Measurements from ENCODE around the gene STK26.
"Not testable (repeated sequence)": the region's sequence is repeated elsewhere in the genome, so short reads cannot be mapped to it uniquely, and the experiment has no call there.

Gene STK26

DNA sequence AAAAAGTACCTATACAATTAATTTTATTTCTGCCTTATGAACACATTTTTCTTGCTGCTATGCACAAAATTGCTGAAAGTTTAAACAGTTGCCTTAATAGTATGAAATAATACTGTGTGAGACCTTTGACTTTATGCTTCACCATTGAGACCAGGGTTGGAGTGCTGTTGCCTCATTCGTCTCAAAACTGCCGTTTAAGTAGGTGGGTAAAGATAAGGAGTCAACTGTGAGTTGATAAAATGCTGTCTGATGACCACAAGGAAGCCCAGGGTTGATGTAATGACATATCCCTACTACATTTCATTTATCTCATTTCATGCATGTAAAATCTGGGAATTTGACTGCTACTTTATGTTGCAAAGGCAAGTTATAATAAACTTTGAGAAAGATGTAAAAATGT lies 23.4 kb downstream of the STK26 start:
- DNase-seq (ENCODE audit: insufficient read length, low spot score) (no peak), FAIRE-seq (no peak)
- TF ChIP-seq POLR2A (IDR thresholded peaks at IDR 0.05; ENCODE audit: low read depth, low read length): no peak

DNA sequence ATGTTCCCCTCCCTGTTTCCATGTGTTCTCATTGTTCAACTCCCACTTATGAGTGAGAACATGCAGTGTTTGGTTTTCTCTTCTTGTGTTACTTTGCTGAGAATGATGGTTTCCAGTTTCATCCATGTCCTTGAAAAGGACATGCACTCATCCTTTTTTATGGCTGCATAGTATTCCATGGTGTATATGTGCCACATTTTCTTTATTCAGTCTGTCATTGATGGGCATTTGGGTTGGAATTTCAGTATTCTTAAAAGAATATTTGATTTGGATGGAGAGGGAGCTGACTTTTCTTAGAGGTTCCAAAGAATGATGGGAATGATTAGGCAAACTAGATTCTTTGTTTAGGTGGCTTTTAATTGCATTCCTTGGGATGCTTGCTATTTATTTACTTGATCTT lies 28.7 kb downstream of the STK26 start:
- not testable (repeated sequence) for DNase-seq (ENCODE audit: insufficient read length, low spot score); FAIRE-seq

DNA sequence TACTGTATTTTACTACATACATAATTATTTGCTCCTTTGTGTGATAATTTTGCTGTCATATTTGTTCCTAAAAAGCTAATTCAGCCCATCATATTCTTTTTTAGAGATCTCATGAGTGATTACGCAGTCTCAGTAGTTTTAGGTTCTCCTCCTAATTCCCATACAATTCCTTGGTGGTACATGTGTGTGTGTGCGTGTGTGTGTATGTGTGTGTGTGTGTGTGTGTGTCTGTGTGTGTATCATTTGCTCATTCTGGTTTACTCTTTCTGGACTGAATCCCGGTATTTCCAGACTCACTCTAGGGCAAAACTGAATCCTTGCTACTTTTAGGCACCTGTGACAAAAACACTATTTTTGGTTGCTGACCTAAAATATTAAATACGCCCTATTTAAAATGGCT lies 34.9 kb downstream of the STK26 start:
- no peak for FAIRE-seq
- DNase-seq (ENCODE audit: insufficient read length, low spot score): no peak
- no peak for TF ChIP-seq POLR2A (IDR thresholded peaks at IDR 0.05; ENCODE audit: low read depth, low read length)

DNA sequence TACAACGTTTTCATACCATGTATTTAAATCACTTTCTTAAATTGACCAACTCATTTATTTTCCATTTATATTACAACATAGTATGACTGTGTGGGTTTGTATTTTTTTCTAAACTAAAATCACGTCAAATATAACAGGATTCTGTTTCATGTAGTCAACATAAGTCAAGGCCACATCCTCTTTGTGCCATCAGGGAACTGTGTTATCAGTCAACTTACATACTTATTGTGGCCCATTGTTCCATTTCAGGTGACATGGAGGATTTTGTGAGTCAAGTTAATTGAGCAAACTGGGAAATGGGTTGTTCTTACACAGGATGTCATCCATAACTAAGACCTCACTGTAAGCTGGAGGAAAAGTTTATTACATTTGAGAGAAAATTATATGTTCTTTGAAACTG lies 35.9 kb downstream of the STK26 start:
- FAIRE-seq (no peak), DNase-seq (ENCODE audit: insufficient read length, low spot score) (no peak)
- no peak for TF ChIP-seq POLR2A (IDR thresholded peaks at IDR 0.05; ENCODE audit: low read depth, low read length)

DNA sequence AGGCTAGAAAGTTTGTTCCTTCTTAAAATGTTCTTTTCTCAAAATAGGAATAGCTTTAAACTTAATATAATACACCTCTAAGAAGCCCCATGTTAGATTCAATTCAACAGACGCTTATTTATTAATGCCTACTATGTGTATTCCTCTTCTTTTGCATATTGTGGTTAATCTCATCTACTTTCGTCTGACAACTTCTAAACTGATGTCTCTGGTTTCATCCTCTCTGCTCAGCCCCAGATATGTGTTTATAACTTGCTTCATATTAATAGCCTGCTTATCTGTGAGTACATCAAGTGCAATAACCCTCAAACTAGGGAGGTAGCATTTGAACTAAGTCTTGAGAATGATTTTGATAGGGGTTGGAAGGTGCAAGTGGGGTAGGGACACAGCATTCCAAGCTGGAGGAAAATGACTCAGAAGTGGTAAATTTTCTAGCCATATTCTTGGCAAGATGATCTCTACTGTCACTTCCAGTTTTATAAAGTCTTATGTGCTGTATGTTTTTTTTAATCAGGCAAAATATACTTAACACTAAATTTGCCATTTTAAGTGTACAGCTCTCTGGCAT lies 37.0 kb downstream of the STK26 start:
- no peak for TF ChIP-seq POLR2A (IDR thresholded peaks at IDR 0.05; ENCODE audit: low read depth, low read length)
- DNase-seq (ENCODE audit: insufficient read length, low spot score) (no peak), FAIRE-seq (no peak)

GRCh38 chrX:132063334-132063733 lies 40.2 kb downstream of the STK26 start:
- no peak for TF ChIP-seq POLR2A (IDR thresholded peaks at IDR 0.05; ENCODE audit: low read depth, low read length)
- DNase-seq (ENCODE audit: insufficient read length, low spot score) (no peak), FAIRE-seq (no peak)

GRCh38 chrX:132063862-132064261 lies 40.8 kb downstream of the STK26 start:
- no peak for FAIRE-seq
- no peak for TF ChIP-seq POLR2A (IDR thresholded peaks at IDR 0.05; ENCODE audit: low read depth, low read length)
- no peak for DNase-seq (ENCODE audit: insufficient read length, low spot score)

GRCh38 chrX:132068405-132068804 lies 45.3 kb downstream of the STK26 start:
- no peak for TF ChIP-seq POLR2A (IDR thresholded peaks at IDR 0.05; ENCODE audit: low read depth, low read length)
- DNase-seq (ENCODE audit: insufficient read length, low spot score) (no peak), FAIRE-seq (no peak)

DNA sequence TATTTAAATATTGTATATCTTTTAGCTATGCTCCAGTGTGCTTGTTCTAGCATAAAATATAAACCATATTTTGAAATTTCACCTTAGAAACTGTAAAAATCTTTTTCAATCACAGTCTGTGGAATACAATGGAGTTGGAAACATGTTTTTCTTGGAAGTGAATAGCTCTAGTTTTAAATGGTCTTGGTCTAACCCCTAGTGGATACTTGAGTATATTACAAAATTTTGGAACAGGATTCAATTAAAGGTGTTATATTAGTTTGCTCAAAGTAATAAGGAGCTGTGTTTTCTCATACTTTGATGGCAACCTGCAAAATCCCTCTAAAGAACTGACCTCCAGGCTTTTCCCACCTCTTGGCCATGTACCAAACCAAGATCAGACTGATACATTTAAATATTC lies 48.2 kb downstream of the STK26 start:
- FAIRE-seq: no peak
- no peak for DNase-seq (ENCODE audit: insufficient read length, low spot score)

DNA sequence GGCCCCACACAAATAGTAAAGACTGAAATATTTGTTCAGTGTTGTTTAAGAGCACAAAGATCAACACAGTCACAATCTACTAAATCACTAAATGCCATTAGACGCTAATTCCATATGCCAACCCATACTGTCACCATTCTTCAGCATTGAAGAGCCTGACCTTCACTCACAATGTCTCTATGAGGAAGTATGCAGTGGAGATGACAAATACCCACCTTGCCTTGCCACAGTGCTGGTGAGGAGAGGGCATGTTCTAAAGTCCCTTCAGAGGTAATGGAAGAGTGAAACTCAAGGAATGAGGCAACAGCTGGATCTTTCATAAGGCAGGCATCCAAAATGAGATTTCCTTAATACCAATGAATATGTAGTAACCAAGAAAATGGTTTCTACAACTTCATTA lies 54.3 kb downstream of the STK26 start:
- DNase-seq (ENCODE audit: insufficient read length, low spot score): no peak
- no peak for FAIRE-seq
- no peak for TF ChIP-seq POLR2A (IDR thresholded peaks at IDR 0.05; ENCODE audit: low read depth, low read length)

More for the DNA sequence above, 48.2 kb downstream of the STK26 start:
- TF ChIP-seq POLR2A (IDR thresholded peaks at IDR 0.05; ENCODE audit: low read depth, low read length): no peak

- TF ChIP-seq POLR2A (IDR thresholded peaks at IDR 0.05; ENCODE audit: low read depth, low read length): no peak
- no peak for FAIRE-seq
- no peak for DNase-seq (ENCODE audit: insufficient read length, low spot score)
Observed at GRCh38 chrX:132077912-132078311, 54.8 kb downstream of the STK26 start.

DNA sequence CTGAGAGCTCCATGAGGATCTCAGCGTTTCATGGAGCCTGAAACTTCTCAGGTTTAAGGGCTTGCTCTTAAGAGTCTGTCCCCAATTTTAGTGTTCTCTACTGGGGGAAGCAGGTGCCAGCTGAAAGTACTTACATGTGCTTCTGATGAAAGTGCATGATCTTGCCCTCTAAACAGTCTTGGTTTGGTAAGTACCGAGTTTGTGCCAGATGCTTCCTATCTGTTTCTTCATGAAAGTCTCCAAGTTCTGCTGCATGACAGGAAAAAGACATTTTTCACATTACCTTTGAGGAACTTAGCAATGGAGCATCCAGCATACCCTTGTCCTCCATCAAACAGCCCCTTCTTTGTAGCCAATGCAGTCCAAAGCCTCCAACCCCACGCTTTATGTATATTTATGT lies 62.7 kb downstream of the STK26 start:
- DNase-seq (ENCODE audit: insufficient read length, low spot score) (no peak), FAIRE-seq (no peak)
- no peak for TF ChIP-seq POLR2A (IDR thresholded peaks at IDR 0.05; ENCODE audit: low read depth, low read length)

GRCh38 chrX:132086672-132087071 lies 63.6 kb downstream of the STK26 start:
- FAIRE-seq: no peak
- DNase-seq (ENCODE audit: insufficient read length, low spot score): no peak
- no peak for TF ChIP-seq POLR2A (IDR thresholded peaks at IDR 0.05; ENCODE audit: low read depth, low read length)

DNA sequence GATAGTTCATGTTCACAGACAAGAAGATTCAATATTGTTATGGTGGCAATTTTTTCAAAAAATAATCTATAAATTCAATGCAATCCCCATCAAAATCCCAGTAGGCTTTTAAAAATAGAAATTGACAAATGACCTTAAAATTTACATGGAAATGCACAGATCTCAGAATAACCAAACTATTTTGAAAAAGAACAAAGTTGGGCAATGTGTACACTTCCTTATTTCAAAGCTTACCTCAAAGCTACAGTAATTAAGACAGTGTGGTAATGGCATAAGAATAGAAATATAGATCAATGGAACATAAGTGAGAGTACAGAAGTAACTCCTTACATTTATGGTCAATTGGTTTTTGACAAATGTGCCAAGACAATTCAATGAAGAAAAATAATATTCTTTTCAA lies 65.8 kb downstream of the STK26 start:
- no peak for DNase-seq (ENCODE audit: insufficient read length, low spot score)
- FAIRE-seq: no peak
- TF ChIP-seq POLR2A (IDR thresholded peaks at IDR 0.05; ENCODE audit: low read depth, low read length): no peak

DNA sequence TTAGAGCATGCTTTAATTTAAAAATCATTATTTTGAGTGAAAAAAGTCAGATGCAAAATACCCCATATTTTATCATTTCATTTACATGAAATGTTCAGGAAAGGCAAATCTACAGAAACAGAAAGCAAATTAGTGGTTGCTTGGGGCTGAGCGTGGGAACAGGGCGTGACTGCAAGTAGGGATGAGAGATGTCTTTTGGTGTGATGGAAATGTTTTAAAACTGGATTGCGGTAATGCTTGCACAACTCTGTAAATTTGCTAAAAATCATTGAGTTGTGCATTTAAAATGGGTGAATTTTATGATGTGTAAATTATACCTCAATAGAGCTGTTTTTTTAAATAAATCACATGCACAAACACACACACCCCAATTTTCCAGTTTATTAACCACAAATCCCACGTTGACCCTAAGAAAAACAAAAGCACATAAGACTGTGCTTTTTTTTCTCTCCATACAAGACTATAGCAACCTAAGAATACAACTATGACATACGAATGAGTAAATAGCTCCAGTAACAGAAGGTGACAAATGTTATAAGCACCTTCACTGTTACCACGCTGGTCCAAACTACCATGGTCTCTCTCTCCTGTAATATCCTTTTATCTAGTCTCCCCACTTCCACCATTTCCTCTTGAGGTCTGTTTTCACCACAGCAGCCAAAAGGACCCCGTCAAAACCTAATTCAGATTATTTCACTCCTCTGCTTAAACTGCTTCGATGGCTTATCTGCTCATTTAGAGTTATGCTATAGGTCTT lies 67.5 kb downstream of the STK26 start:
- no peak for DNase-seq (ENCODE audit: insufficient read length, low spot score)
- no peak for TF ChIP-seq POLR2A (IDR thresholded peaks at IDR 0.05; ENCODE audit: low read depth, low read length)
- no peak for FAIRE-seq

All from H54 (cell line).